ENCODE results near the gene PRDM8.
A peak's percentile ranks its signal among the peaks of the same experiment; 100 is the strongest.

Gene PRDM8

DNA sequence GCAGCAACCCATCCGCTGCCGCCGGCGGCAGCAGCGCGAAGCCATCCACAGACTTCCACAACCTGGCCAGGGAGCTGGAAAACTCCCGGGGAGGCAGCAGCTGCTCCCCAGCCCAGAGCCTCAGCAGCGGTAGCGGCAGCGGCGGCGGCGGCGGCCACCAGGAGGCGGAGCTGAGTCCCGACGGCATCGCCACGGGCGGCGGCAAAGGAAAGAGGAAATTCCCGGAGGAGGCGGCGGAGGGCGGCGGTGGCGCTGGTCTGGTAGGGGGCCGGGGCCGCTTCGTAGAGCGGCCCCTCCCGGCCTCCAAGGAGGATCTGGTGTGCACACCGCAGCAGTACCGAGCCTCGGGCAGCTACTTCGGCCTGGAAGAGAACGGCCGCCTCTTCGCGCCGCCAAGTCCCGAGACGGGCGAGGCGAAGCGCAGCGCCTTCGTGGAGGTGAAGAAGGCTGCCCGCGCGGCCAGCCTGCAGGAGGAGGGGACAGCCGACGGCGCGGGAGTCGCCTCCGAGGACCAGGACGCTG lies 4.9 kb downstream of the PRDM8 start:
- peak; percentile 44 for DNase-seq

GRCh38 chr4:80202741-80203553 lies 5.6 kb downstream of the PRDM8 start:
- no peak for DNase-seq

- DNase-seq: no peak
Measured at GRCh38 chr4:80204433-80205011, 7.2 kb downstream of the PRDM8 start.

GRCh38 chr4:80206111-80206510 lies 8.8 kb downstream of the PRDM8 start:
- no peak for DNase-seq

DNA sequence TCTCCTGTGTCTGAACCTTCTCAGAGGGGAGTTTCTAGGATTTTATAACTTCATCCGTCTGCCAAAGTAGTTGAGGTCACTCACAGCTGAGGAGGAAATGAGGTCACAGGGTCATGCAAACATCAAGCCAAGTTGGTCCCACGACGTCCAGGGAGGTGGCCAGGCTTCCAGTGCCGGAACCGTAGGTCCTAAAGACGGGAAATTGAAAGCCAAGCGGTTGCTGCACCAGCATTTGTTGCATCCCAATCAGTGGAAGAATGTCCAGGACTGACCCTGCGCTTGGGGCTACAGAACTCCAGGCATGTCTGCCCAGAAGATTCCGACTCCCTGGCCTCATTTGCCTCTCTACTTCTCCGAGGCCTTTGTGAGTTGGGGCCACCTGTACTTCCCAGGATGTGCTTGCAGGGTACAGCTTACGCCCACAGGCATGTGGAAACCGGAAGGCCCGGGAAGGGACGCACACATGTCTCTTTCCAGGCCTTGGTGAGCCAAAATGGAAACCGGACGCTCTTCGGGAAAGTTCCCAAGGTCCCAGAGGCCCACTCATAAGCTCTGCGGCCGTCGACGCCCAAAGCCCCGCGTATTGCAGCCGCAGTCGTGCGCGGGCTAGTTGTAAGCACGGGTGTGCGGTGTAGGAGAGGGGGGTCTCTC lies 9.3 kb downstream of the PRDM8 start:
- DNase-seq: no peak

DNA sequence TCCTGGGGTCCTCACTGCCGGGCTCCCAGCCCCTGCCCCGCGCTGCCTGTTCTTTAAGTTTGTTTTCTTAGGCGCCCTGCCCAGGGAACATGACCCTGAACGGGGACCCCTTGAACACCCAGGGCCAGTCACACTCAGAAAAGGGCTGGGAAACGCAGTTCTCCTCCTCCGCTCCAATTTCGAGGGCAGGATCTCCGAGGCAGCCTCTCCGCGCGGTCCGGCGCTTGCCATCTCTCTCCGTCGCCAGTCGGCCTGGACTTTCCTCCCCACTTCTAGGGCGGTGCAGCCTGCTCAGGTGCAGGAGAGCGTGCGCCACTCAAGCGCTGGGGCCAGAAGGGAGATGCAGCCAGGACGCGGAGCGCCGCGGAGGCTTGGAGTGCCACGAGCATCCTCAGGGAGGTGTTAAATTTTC lies 9.9 kb downstream of the PRDM8 start:
- no peak for DNase-seq

GRCh38 chr4:80207664-80208063 lies 10.4 kb downstream of the PRDM8 start:
- DNase-seq: no peak

- DNase-seq: no peak
Measured at GRCh38 chr4:80208610-80209339, 11.5 kb downstream of the PRDM8 start.

GRCh38 chr4:80209340-80209701 lies 12.0 kb downstream of the PRDM8 start:
- DNase-seq: no peak

DNA sequence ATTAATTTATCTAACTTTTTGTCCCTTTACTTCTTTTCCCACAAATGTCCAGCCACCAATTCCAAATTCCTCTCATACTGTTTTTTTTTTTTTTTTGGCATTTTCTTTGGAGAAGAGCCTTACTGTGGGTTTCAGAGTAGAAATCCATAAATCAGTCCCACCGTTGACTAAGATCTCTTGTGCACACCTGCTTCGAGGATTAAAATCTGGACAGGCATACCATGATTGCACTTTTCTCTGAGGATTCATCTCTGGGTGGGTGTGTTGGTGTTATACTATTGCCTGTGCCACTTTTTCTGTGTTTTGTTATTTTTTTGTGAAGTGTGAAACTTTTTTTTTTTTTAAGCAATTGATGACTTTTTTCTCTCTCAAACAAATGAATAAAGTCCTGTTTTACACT lies 13.2 kb downstream of the PRDM8 start:
- DNase-seq: no peak

GRCh38 chr4:80213117-80213815 lies 16.0 kb downstream of the PRDM8 start:
- DNase-seq: no peak

GRCh38 chr4:80215449-80216052 lies 18.2 kb downstream of the PRDM8 start:
- DNase-seq: no peak

DNA sequence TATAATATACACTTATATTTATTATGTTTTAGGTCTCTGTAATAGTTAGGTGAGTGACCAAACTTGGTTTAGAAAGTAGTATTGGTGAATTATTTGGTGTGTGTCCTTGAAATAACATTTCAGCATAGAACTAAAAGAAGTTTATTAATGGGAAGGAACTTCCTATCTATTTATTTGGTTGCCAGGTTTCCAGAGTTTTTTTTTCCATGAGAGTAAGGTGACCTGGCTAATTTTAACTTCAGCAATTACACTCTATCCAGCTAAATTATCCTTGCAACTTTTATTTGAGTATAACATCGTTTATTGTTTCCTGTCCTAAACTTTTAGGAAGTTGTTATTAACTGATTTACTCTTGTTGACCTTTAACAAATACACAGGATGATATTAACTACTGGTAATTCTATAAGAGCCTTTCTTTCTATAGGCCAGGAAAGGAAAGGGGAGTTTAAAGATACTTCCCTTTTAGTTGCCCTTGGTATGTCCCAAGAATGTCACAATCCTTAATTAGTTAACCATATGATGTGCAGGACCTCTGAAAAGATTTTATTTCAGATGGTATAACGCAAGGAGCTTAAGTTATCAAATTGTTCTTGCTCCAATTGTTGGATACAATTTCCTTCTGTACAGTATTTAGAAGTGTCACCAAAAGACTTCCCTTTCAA lies 18.9 kb downstream of the PRDM8 start:
- no peak for DNase-seq

GRCh38 chr4:80219301-80220025 lies 22.2 kb downstream of the PRDM8 start:
- DNase-seq: peak; percentile 13

- no peak for DNase-seq
Measured at GRCh38 chr4:80220711-80221110, 23.4 kb downstream of the PRDM8 start.

DNA sequence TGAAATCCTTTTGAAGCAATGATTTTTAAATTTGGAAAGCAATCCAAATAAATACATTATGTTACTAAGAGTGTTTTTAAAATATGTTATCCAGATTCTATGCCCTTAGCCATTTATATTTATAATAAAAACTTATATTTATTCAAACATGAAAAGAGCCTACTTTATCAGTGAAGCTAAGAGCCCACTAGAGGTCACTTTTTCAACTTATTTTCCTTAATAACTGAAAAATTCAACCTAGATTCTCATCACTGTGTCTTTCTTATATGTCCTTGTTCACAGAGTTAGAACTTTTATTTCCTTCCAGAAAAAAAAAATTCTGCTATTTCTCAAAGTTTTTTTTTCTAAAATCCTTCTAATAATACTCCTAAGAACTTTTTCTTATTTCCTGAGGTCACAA lies 23.9 kb downstream of the PRDM8 start:
- DNase-seq: no peak

- DNase-seq: peak; percentile 13
Measured at GRCh38 chr4:80225595-80225994, 28.3 kb downstream of the PRDM8 start.

- no peak for DNase-seq
Measured at GRCh38 chr4:80226094-80226493, 28.8 kb downstream of the PRDM8 start.

- no peak for DNase-seq
Measured at GRCh38 chr4:80228460-80228859, 31.2 kb downstream of the PRDM8 start.

DNA sequence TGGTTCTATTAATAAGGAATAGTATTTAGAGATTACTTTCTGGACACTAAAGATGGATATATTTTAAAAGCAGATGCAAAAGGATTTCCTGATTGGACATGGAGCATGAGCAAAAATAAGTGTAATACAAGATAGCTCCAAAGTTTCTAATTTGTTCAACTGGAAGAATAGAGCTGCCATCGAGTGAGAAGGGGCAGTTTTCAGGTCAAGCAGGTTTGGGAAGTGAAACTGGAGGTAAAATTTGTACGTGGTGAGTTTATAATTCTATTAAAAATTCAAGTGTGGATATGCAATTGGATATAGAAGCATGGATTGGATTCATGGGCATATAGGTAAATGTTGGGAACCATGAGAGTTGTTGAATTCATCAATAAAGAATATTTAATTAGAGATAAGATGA lies 31.8 kb downstream of the PRDM8 start:
- DNase-seq: no peak

DNA sequence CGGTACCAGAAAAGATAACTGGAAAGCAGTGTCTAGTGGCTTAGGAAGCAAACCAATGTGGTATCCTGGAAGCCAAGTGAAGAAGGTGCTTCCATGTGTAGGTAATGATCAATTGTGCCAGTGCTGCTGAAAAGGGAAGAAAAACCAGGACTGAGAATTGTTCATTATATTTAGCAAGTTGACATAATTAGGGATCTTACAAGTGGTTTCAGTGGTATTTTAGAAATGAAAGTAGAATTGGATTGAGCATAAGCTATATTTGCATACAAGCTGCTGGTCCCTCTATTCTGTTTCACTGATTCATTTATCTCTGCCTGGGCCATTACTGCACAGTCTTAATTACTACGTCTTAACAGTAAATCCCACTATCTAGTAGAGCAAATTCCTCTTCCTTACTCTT lies 32.3 kb downstream of the PRDM8 start:
- no peak for DNase-seq

All from NCI-H226 (cell line).